GM19455 (cell line): ENCODE results near the gene MAP7D2.

Source experiments
- ATAC-seq: cut with Tn5 transposase; IDR thresholded peaks from one replicate; pipeline ENCODE4 v1.9.1; 2021; ENCODE audit not compliant: unreplicated experiment

The MAP7D2 gene

GRCh38 chrX:19975845-19976244 is 140.9 kb downstream of the MAP7D2 start:
- ATAC-seq = no peak

- no peak for ATAC-seq
Observed at GRCh38 chrX:19972984-19973383, 143.7 kb downstream of the MAP7D2 start.

GRCh38 chrX:19968276-19968675 is 148.4 kb downstream of the MAP7D2 start:
- ATAC-seq = no peak

- no peak for ATAC-seq
Observed at GRCh38 chrX:19966056-19966455, 150.7 kb downstream of the MAP7D2 start.

- ATAC-seq = no peak
Observed at GRCh38 chrX:19964017-19964710, 152.5 kb downstream of the MAP7D2 start.

- no peak for ATAC-seq
Observed at GRCh38 chrX:19960913-19961312, 155.8 kb downstream of the MAP7D2 start.

GRCh38 chrX:19958552-19959486 is 157.9 kb downstream of the MAP7D2 start:
- ATAC-seq = no peak

- ATAC-seq = no peak
Observed at GRCh38 chrX:19956923-19957322, 159.8 kb downstream of the MAP7D2 start.
